CD4-positive, alpha-beta memory T cell (primary cell): ENCODE data around the gene PLA2G5. TPM values are rescaled to one million over a fixed set of nuclear protein-coding genes. Genes with fewer than 3 reads are reported as not detected.

Source experiments
- CTCF ChIA-PET: fragments of 350-600 bp; sonication (Branson Sonifier 250); formaldehyde crosslinking; loops from one replicate; lab custom pipeline; 2021; ENCODE audit warnings: inconsistent platforms; ENCODE audit not compliant: partially characterized antibody; lab: Charles Lee
- POLR2A ChIA-PET: fragments of 350-600 bp; sonication (Branson Sonifier 250); formaldehyde crosslinking; loops from one replicate; lab custom pipeline; 2021; ENCODE audit not compliant: partially characterized antibody; lab: Charles Lee
- DNase-seq, 5 donors: peaks; one replicate each; pipeline versions ENCODE4 v3.0.0 to v3.0.0-alpha.2; 2020 to 2022; ENCODE audit warnings: mixed read lengths in 1 of 5
- H3K27ac ChIP-seq: one replicate; pipeline ENCODE4 v1.7.0; 2013; ENCODE audit warnings: low read depth, low read length
- H3K27me3 ChIP-seq: 2 replicates; pipeline ENCODE4 v1.7.0; 2013; ENCODE audit warnings: mild to moderate bottlenecking, low read length, moderate library complexity; ENCODE audit not compliant: insufficient read depth
- H3K36me3 ChIP-seq: 2 replicates; pipeline ENCODE4 v1.7.0; 2013; ENCODE audit warnings: mild to moderate bottlenecking, low read length, moderate library complexity; ENCODE audit not compliant: insufficient read depth
- H3K4me1 ChIP-seq: 2 replicates; pipeline ENCODE4 v1.7.0; 2013; ENCODE audit warnings: mild to moderate bottlenecking, low read length, moderate library complexity; ENCODE audit not compliant: insufficient read depth
- H3K4me3 ChIP-seq, 2 donors: one replicate each; pipeline ENCODE4 v1.7.0; 2013; ENCODE audit warnings: low read length in 2 of 2, mild to moderate bottlenecking in 1 of 2
- H3K9me3 ChIP-seq, 2 donors: one replicate each; pipeline ENCODE4 v1.7.0; 2013; ENCODE audit warnings: low read length in 2 of 2, control low read depth in 1 of 2; ENCODE audit not compliant: control insufficient read depth in 1 of 2
- H3K27ac Mint-ChIP-seq, 7 donors: one replicate each; pipeline ENCODE4 v1.8.0; 2020 to 2021; ENCODE audit warnings: mixed read lengths in 7 of 7, mild to moderate bottlenecking in 6 of 7, inconsistent platforms in 3 of 7, moderate library complexity in 3 of 7
- H3K27me3 Mint-ChIP-seq, 2 donors: one replicate each; pipeline ENCODE4 v1.8.0; 2020 to 2021; ENCODE audit warnings: mixed read lengths in 2 of 2
- H3K36me3 Mint-ChIP-seq, 2 donors: one replicate each; pipeline ENCODE4 v1.8.0; 2020 to 2021; ENCODE audit warnings: mixed read lengths in 2 of 2, inconsistent platforms in 1 of 2, mild to moderate bottlenecking in 1 of 2
- H3K4me1 Mint-ChIP-seq, 4 donors: one replicate each; pipeline ENCODE4 v1.8.0; 2020 to 2021; ENCODE audit warnings: mixed read lengths in 4 of 4, mild to moderate bottlenecking in 1 of 4
- H3K4me3 Mint-ChIP-seq, 8 donors: one replicate each; pipeline ENCODE4 v1.8.0; 2020 to 2021; ENCODE audit warnings: mixed read lengths in 8 of 8, mild to moderate bottlenecking in 7 of 8, moderate library complexity in 6 of 8, inconsistent platforms in 3 of 8
- H3K9me3 Mint-ChIP-seq, 8 donors: one replicate each; pipeline ENCODE4 v1.8.0; 2020 to 2021; ENCODE audit warnings: mixed read lengths in 8 of 8, mild to moderate bottlenecking in 5 of 8, inconsistent platforms in 3 of 8, moderate library complexity in 1 of 8
- intact Hi-C: fragments of 100-400 bp; cut with micrococcal nuclease; formaldehyde crosslinking; loops from one replicate; pipeline ENCODE4 v1.15.1; 2023
- polyA plus RNA-seq, 2 donors: library from polyadenylated mRNA; unstranded; fragments of 300-500 nt; fragmentation: Illumina TruSeq; gene quantifications; one replicate each; pipeline ENCODE4 v1.2.3, GENCODE V29; 2021
- total RNA-seq, 2 experiments: library from RNA; stranded (reverse); gene quantifications; one replicate each; pipeline ENCODE4 v1.2.3, GENCODE V29; 2021

The PLA2G5 gene
- total and polyA plus RNA-seq, 4 experiments from 2014 or later = not detected

DNA sequence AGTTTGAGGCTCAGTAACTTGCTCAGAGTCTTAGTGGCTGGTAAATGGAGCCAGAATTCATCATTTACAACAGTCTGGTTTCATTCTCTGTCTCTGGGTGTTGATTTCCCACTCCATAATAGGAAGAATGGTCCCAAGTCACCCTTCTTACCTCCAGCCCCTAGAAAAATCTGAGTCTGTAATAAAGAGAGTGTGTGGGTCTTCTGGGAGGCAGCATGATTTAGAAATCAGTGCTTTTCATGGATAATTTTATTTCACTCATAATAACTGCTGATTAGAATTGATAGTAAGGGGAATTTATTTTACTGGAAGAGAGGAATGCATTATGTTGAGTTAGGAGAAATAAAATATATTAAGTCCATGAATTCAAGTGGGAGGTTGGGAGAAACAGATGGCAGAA lies 47.2 kb downstream of the PLA2G5 start:
- ChIA-PET POLR2A (no interaction called here), CTCF (no interaction called here)
- DNase-seq = no peak
- Histone ChIP-seq H3K4me1 (no peaks in the 10 kb centered on the region), H3K27ac (no peak overlapping the region), H3K9me3 (no peaks in the 10 kb centered on the region), H3K36me3 (no peaks in the 10 kb centered on the region), H3K4me3 (no peak overlapping the region), H3K27me3 (no peaks in the 10 kb centered on the region)
- Mint-ChIP-seq H3K9me3 (no peaks in the 10 kb centered on the region), H3K4me3 (no peak overlapping the region), H3K27ac (no peak overlapping the region), H3K27me3 (peaks cover 17 to 33% of the 10 kb centered on the region in 2 donors), H3K4me1 (no peaks in the 10 kb centered on the region), H3K36me3 (no peaks in the 10 kb centered on the region)
- intact Hi-C loops = no loop called here

DNA sequence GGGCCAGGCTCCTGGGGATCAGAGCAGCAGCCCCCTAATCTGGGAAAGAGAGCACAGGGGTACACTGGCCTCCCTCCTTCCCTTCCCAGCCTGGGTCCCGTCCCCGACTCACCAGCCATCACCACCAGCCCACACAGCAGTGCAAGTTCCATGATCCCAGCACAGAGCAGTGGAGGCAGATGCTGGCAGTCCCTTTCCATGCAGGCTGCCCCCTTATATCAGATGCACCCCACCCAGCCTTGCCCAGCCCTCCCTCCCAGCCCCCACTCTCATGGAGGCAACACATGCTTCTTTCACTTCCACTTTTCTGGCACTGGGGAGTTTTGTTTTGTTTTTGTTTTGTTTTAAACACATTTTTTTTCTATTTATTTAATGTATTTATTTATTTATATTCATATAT lies 49.4 kb downstream of the PLA2G5 start, which contains the start of gene PLA2G2D:
PLA2G2D (minus strand) TSS at position 190 of the 400 bp plus-strand sequence; CDS start at position 152, 38 bp downstream.
- Histone ChIP-seq H3K27ac (no peak within 1 kb of the TSS), H3K4me1 (no peaks in the 10 kb centered on the region), H3K36me3 (no peaks in the 10 kb centered on the region), H3K4me3 (no peak within 1 kb of the TSS), H3K27me3 (no peaks in the 10 kb centered on the region), H3K9me3 (no peaks in the 10 kb centered on the region)
- ChIA-PET CTCF (no interaction called here), POLR2A (no interaction called here)
- no peaks in the 10 kb centered on the region for H3K9me3 Mint-ChIP-seq
- no peaks in the 10 kb centered on the region for H3K36me3 Mint-ChIP-seq
- no peaks in the 10 kb centered on the region for H3K4me1 Mint-ChIP-seq
- DNase-seq = no peak
- no peak within 1 kb of the TSS for H3K4me3 Mint-ChIP-seq
- no peak within 1 kb of the TSS for H3K27ac Mint-ChIP-seq
- intact Hi-C loops = no loop called here
- peaks cover 12 to 31% of the 10 kb centered on the region in 2 donors for H3K27me3 Mint-ChIP-seq

DNA sequence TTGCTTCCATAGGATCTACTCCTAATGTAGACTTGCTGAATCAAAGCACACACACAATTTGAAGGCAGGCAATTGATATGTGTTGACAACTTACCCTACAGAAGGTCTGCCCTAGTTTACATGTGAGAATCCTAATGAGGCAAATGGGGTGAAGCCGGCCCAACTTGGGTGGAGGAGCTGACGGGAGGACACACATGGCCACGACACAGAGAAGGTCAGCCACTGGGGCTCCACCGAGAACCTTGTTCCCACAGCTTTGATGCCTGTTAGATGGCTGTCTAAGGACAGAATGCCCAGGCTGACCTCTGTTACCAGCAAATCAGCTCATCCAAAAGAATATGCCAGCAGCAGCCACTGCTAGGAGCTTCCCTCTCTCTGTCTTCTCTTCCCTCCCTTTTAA lies 50.8 kb downstream of the PLA2G5 start:
- no peaks in the 10 kb centered on the region for H3K9me3 ChIP-seq
- no peaks in the 10 kb centered on the region for H3K36me3 ChIP-seq
- no peaks in the 10 kb centered on the region for H3K36me3 Mint-ChIP-seq
- CTCF ChIA-PET = no interaction called here
- no peaks in the 10 kb centered on the region for H3K9me3 Mint-ChIP-seq
- DNase-seq = no peak
- no peaks in the 10 kb centered on the region for H3K27me3 ChIP-seq
- peaks cover 12 to 31% of the 10 kb centered on the region in 2 donors for H3K27me3 Mint-ChIP-seq
- no peak overlapping the region for H3K4me3 ChIP-seq
- H3K4me3 Mint-ChIP-seq = no peak overlapping the region
- POLR2A ChIA-PET = no interaction called here
- H3K27ac Mint-ChIP-seq = no peak overlapping the region
- intact Hi-C loops = no loop called here
- H3K4me1 ChIP-seq = no peaks in the 10 kb centered on the region
- H3K27ac ChIP-seq = no peak overlapping the region
- H3K4me1 Mint-ChIP-seq = no peaks in the 10 kb centered on the region

DNA sequence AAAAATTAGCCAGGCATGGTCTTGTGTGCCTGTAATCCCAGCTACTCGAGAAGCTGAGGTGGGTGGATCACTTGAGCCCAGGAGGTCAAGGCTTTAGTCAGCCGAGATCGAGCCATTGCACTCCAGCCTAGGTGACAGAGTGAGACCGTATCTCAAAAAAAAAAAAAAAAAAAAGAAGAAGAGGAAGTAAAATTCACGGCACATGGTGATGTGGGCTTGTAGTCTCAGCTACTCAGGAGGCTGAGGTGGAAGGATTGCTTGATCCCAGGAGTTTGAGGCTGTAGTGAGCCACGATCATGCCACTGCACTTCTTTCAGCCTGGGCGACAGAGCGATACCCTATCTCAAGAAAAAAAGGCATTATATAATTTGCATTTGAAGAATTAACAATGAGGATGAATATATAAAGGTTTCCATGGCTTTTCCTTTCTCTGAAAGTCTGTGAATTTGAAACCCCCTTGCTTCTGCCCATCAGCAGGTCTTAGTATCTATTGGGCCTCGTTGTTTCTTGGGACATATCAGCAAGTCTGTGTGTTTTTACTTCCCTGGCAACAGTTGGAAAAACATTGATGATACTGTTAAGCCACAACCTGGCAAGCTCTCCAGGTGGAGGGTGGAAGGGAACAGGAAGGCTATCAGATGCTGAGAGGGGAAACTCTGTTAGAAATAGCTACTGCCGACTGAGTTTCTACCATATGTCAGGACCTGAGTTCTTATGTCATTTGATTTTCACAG lies 53.9 kb downstream of the PLA2G5 start:
- no peaks in the 10 kb centered on the region for H3K4me1 Mint-ChIP-seq
- no peak overlapping the region for H3K27ac Mint-ChIP-seq
- Histone ChIP-seq H3K9me3 (no peaks in the 10 kb centered on the region), H3K27ac (no peak overlapping the region), H3K4me3 (no peak overlapping the region), H3K4me1 (no peaks in the 10 kb centered on the region), H3K36me3 (no peaks in the 10 kb centered on the region), H3K27me3 (no peaks in the 10 kb centered on the region)
- ChIA-PET CTCF (no interaction called here), POLR2A (no interaction called here)
- intact Hi-C loops = no loop called here
- no peaks in the 10 kb centered on the region for H3K36me3 Mint-ChIP-seq
- peaks cover 0 to 4% (median 0%) of the 10 kb centered on the region in 8 donors for H3K9me3 Mint-ChIP-seq
- no peak for DNase-seq
- peaks cover 11 to 17% of the 10 kb centered on the region in 2 donors for H3K27me3 Mint-ChIP-seq
- no peak overlapping the region for H3K4me3 Mint-ChIP-seq

DNA sequence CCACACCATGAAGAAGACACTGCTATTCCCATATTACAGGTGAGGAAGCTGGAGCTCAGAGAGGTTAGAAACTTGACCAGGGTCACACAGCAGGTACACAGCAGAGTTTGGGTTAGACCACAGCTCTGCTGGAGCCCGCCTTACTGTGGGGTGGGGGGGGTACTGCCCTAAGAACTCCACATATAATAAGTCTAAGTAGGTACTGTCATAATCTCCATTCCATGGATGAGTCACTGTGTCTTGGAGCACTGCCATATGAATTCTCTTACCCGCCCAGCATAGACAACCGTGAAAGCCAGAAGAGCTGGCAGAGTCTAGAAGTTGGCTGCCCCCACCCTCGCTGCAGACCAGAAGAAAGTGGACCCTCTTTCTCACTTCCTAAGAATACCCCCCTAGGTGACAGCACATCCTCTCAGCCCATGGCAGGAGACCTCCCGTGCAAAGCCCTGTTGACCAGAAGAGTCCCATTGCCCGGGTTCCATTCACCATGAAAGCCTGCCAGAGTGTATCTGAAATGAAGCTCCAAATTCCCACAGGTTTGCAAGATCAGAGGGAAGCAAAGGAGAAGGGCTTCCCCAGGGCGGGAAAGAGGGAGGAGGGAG lies 54.6 kb downstream of the PLA2G5 start:
- Mint-ChIP-seq H3K4me1 (no peaks in the 10 kb centered on the region), H3K4me3 (no peak overlapping the region), H3K36me3 (no peaks in the 10 kb centered on the region), H3K27me3 (peaks cover 11 to 16% of the 10 kb centered on the region in 2 donors), H3K27ac (no peak overlapping the region), H3K9me3 (peaks cover 0 to 5% (median under 1%) of the 10 kb centered on the region in 8 donors)
- no peaks in the 10 kb centered on the region for H3K4me1 ChIP-seq
- no peaks in the 10 kb centered on the region for H3K27me3 ChIP-seq
- DNase-seq = no peak
- intact Hi-C loops = no loop called here
- H3K4me3 ChIP-seq = no peak overlapping the region
- H3K36me3 ChIP-seq = no peaks in the 10 kb centered on the region
- no peaks in the 10 kb centered on the region for H3K9me3 ChIP-seq
- no peak overlapping the region for H3K27ac ChIP-seq
- ChIA-PET CTCF (no interaction called here), POLR2A (no interaction called here)

DNA sequence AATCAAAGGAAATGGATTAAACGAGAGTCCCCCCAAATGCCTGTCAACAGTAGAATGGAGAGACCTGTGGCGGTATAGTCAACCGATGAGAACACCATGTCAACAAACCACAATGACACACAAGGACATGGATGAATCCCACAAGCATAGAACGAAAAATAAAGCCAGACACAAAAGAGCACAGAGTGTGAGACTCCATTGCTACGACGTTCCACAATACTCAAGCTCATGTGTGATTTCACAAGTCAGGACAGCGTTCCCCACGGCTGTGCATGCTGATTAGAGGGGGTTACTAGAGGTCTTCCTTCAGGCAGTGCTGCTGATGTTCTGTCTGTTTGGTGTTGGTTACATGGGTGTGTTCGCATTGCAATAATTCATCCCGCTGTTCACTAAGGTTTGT lies 55.1 kb downstream of the PLA2G5 start:
- no peak overlapping the region for H3K4me3 ChIP-seq
- POLR2A ChIA-PET = no interaction called here
- no peak for DNase-seq

DNA sequence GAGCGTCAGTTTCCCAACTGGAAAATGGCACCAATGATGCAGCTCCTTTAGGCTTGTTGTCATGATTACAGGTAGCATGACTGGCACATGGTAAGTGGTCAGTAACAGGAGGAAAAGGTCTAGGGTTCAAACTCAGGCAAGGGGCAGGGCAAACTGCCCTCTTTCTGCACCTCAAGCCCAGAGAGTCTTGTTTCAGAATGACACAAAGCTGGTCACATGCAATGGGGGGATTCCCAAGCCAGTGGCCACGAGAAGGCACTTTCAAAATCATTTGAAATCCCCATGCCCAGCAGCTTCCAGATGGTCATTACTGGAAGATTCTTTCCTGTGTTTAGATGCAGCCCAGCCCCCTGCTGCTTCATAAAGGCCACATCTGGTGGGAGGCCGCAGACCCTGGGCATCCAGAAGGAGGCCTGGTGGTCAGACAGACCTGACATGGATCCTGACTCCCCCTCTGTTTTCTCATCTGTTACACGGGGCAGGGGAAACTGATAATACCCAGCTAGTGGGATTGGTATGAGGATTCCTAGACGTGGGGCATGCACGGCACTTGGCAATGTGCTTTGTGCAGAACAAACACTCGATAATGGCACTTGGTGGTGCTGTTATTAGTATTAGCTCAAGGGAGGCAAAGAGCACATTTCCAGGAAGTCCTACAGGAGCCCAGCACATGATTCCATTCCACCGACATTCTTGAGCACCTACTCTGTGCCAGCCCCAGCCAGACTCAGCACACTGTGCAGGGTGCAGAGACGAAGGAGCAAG lies 56.2 kb downstream of the PLA2G5 start:
- H3K27me3 Mint-ChIP-seq = peaks cover 7 to 8% of the 10 kb centered on the region in 2 donors
- CTCF ChIA-PET = no interaction called here
- no peak overlapping the region for H3K4me3 Mint-ChIP-seq
- H3K27me3 ChIP-seq = no peaks in the 10 kb centered on the region
- no peaks in the 10 kb centered on the region for H3K36me3 Mint-ChIP-seq
- H3K9me3 Mint-ChIP-seq = peaks cover 0 to 11% (median 5%) of the 10 kb centered on the region in 8 donors
- peak overlapping the region in 1 of 7 donors; percentile 46 for H3K27ac Mint-ChIP-seq
- POLR2A ChIA-PET = no interaction called here
- intact Hi-C loops = no loop called here
- H3K9me3 ChIP-seq = no peaks in the 10 kb centered on the region
- no peak overlapping the region for H3K27ac ChIP-seq
- DNase-seq = no peak
- no peaks in the 10 kb centered on the region for H3K36me3 ChIP-seq
- H3K4me1 Mint-ChIP-seq = no peaks in the 10 kb centered on the region
- no peaks in the 10 kb centered on the region for H3K4me1 ChIP-seq
- H3K4me3 ChIP-seq = no peak overlapping the region

More for the DNA sequence above, 55.1 kb downstream of the PLA2G5 start:
- H3K4me1 ChIP-seq = no peaks in the 10 kb centered on the region
- CTCF ChIA-PET = no interaction called here
- H3K27ac ChIP-seq = no peak overlapping the region
- no peaks in the 10 kb centered on the region for H3K36me3 ChIP-seq
- Mint-ChIP-seq H3K9me3 (peaks cover 0 to 11% (median 4%) of the 10 kb centered on the region in 8 donors), H3K27me3 (peaks cover 10 to 11% of the 10 kb centered on the region in 2 donors), H3K36me3 (no peaks in the 10 kb centered on the region), H3K4me3 (no peak overlapping the region), H3K27ac (no peak overlapping the region), H3K4me1 (no peaks in the 10 kb centered on the region)
- H3K9me3 ChIP-seq = no peaks in the 10 kb centered on the region
- H3K27me3 ChIP-seq = no peaks in the 10 kb centered on the region
- intact Hi-C loops = no loop called here
